ENCODE results near the gene CC2D1B.

The CC2D1B gene

GRCh38 chr1:52306227-52307006 is 59.6 kb downstream of the CC2D1B start:
- DNase-seq: peak in 1 of 58 donors; percentile 5

- DNase-seq: no peak
Observed at GRCh38 chr1:52305417-52306226, 60.4 kb downstream of the CC2D1B start.

Data from anterior cingulate cortex (tissue), 58 donors.